Uterus (tissue), 4 donors: ENCODE data around the gene CELF4. TPM values are rescaled to one million over a fixed set of nuclear protein-coding genes. Genes with fewer than 3 reads are reported as not detected.

Experiments used
- DNase-seq, 2 donors: peaks; one replicate each; pipeline ENCODE4 v3.0.0-alpha.2; 2019 to 2020
- H3K27ac ChIP-seq, 2 donors: fragments of 200-600 bp; sonication (generic); 1 replicate in 1 of 2; 2 replicates in 1 of 2; pipeline ENCODE4 v1.5.1; 2016 to 2018
- H3K27me3 ChIP-seq, 2 donors: fragments of 200-600 bp; sonication (generic); one replicate each; pipeline ENCODE4 v1.5.1; 2018 to 2019; ENCODE audit warnings: control low read depth in 1 of 2
- H3K36me3 ChIP-seq, 2 donors: fragments of 200-600 bp; sonication (generic); one replicate each; pipeline ENCODE4 v1.5.1; 2019; ENCODE audit warnings: control low read depth in 1 of 2
- H3K4me1 ChIP-seq, 2 donors: fragments of 200-600 bp; sonication (generic); one replicate each; pipeline ENCODE4 v1.5.1; 2018 to 2019; ENCODE audit warnings: control low read depth in 1 of 2
- H3K4me3 ChIP-seq, 2 donors: fragments of 200-600 bp; sonication (generic); 1 replicate in 1 of 2; 2 replicates in 1 of 2; pipeline ENCODE4 v1.5.1; 2018 to 2019; ENCODE audit warnings: mild to moderate bottlenecking in 1 of 2
- H3K9me3 ChIP-seq, 2 donors: fragments of 200-600 bp; sonication (generic); one replicate each; pipeline ENCODE4 v1.5.1; 2019; ENCODE audit warnings: control low read depth in 1 of 2
- POLR2A ChIP-seq, 2 donors: fragments of 450-650 bp; IDR thresholded peaks; one replicate each; pipeline ENCODE4 v1.6.1; 2016; ENCODE audit warnings: antibody characterized with exemption in 2 of 2, mild to moderate bottlenecking in 1 of 2, moderate library complexity in 1 of 2
- intact Hi-C: fragments of 100-400 bp; cut with DNase I; formaldehyde crosslinking; loops from one replicate; pipeline ENCODE4 v1.15.1; 2023; ENCODE audit warnings: low total_unique reads
- total RNA-seq, 4 donors: library from RNA; depleted of rRNA in 3 of 4; stranded (reverse); fragments of >200 nt in 3 of 4; gene quantifications; one replicate each; pipeline versions ENCODE4 v1.1.0 to v1.2.4, GENCODE V29; 2014 to 2023
- TF ChIP-seq, protein P1 (sequence below), 4 experiments: fragments of 200-600 bp in 2 of 4; fragments of 450-650 bp in 2 of 4; sonication (generic) in 2 of 4; IDR thresholded peaks; one replicate each; pipeline ENCODE4 v1.5.1; 2016 to 2019; ENCODE audit warnings: antibody characterized with exemption in 4 of 4, mild to moderate bottlenecking in 2 of 4, moderate library complexity in 1 of 4
- donor health status: DM: yes; HTN: yes; CAD: no.

The CELF4 gene
- total RNA-seq, 4 donors from 2014 or later: 0.18 to 1.7 TPM; not detected in 2

DNA sequence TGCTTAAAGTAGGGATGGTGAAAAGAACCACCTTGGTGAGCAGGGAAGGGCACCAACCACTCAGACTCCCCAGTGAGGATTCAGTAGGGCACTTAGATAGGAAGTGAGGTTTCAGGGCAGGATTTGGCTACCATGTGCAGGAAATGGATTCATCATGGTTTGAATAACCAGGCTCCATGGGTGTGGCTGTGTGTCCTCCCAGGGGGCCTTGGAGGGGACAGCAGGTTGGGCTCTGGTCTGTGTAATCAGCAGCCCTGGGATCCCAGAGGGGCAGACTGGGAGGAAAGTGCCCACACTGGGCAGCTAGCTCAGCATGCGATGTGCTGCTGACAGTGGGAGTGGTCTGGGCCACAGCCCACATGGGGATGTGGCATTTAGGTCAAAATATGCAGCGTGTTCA is 224.6 kb downstream of the CELF4 start:
- no peaks in the 10 kb centered on the region for H3K4me1 ChIP-seq
- no peaks in the 10 kb centered on the region for H3K9me3 ChIP-seq
- no peak for DNase-seq
- H3K27ac ChIP-seq: no peak overlapping the region
- no peaks in the 10 kb centered on the region for H3K36me3 ChIP-seq
- no peak overlapping the region for H3K4me3 ChIP-seq
- intact Hi-C loops: no loop called here
- TF ChIP-seq, protein P1, sequence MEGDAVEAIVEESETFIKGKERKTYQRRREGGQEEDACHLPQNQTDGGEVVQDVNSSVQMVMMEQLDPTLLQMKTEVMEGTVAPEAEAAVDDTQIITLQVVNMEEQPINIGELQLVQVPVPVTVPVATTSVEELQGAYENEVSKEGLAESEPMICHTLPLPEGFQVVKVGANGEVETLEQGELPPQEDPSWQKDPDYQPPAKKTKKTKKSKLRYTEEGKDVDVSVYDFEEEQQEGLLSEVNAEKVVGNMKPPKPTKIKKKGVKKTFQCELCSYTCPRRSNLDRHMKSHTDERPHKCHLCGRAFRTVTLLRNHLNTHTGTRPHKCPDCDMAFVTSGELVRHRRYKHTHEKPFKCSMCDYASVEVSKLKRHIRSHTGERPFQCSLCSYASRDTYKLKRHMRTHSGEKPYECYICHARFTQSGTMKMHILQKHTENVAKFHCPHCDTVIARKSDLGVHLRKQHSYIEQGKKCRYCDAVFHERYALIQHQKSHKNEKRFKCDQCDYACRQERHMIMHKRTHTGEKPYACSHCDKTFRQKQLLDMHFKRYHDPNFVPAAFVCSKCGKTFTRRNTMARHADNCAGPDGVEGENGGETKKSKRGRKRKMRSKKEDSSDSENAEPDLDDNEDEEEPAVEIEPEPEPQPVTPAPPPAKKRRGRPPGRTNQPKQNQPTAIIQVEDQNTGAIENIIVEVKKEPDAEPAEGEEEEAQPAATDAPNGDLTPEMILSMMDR (IDR thresholded peaks at IDR 0.05): no peak
- no peak for TF ChIP-seq POLR2A (IDR thresholded peaks at IDR 0.05)
- no peaks in the 10 kb centered on the region for H3K27me3 ChIP-seq

DNA sequence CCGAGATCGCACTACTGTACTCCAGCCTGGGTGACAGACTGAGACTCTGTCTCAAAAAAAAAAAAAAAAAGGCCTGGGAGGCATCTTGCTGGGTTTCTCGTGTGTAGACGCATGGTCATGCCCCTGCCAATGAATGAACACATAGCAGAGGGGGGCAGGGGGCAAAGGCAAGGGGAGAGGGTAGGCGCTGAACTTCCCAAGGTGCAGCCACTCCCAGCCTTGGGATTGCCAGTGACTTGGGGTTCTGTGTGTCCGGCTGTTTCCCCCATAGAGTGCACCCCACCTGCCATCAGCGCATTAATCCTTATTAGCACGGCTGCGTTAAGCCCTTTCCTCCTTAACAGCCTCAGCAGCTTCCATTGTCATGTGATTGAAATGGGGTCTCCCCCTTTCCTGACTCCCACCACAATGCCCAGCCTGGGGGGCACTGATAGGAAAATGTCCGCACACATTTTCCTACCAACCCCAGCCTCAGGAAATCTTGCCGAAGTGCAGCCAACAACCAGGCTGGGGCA is 225.8 kb downstream of the CELF4 start:
- H3K27ac ChIP-seq: no peak overlapping the region
- intact Hi-C loops: no loop called here

DNA sequence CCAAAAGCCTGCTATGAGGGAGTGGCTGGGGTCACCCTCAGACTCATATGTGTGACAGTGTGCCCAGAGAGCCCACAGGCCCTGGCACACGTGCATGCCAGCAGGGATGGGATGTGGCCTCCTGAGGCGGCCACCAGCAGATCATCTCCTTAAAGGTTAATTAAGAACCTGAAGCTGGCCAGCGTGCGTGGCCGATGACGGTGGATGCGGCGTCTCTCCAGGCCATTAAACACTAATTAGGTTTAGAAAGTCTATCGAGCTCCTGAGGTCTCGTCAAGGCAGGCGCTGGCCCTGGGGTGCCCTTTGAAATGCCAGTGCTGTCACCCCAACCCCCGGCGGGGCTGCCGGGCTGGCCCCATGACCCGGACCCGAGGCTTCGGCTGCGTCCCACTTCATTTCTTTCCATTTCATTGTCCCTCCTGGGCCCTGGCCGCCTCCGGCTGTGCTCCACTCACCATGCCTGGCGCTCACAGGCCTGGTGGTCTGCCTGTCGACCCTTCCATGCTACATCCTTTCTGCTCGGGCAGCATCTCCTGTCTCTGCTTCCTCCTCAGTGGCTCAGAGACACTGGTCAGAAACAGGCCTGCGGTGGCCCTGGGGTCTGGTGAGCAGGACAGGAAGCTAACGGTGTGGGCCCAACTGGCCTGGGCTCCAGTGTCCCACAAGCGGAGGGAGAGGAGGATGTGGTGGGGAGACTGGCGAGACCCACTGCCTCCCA is 228.9 kb downstream of the CELF4 start:
- H3K4me1 ChIP-seq: no peaks in the 10 kb centered on the region
- intact Hi-C loops: no loop called here
- no peak for TF ChIP-seq POLR2A (IDR thresholded peaks at IDR 0.05)
- TF ChIP-seq, protein P1 (IDR thresholded peaks at IDR 0.05): no peak
- no peaks in the 10 kb centered on the region for H3K9me3 ChIP-seq
- H3K27ac ChIP-seq: no peak overlapping the region
- H3K36me3 ChIP-seq: no peaks in the 10 kb centered on the region
- H3K27me3 ChIP-seq: no peaks in the 10 kb centered on the region
- no peak overlapping the region for H3K4me3 ChIP-seq
- DNase-seq: no peak

More for the DNA sequence above, 225.8 kb downstream of the CELF4 start:
- no peak overlapping the region for H3K4me3 ChIP-seq
- TF ChIP-seq POLR2A (IDR thresholded peaks at IDR 0.05): no peak
- TF ChIP-seq, protein P1 (IDR thresholded peaks at IDR 0.05): no peak
- no peak for DNase-seq
- no peaks in the 10 kb centered on the region for H3K27me3 ChIP-seq
- H3K4me1 ChIP-seq: no peaks in the 10 kb centered on the region
- no peaks in the 10 kb centered on the region for H3K9me3 ChIP-seq
- no peaks in the 10 kb centered on the region for H3K36me3 ChIP-seq

DNA sequence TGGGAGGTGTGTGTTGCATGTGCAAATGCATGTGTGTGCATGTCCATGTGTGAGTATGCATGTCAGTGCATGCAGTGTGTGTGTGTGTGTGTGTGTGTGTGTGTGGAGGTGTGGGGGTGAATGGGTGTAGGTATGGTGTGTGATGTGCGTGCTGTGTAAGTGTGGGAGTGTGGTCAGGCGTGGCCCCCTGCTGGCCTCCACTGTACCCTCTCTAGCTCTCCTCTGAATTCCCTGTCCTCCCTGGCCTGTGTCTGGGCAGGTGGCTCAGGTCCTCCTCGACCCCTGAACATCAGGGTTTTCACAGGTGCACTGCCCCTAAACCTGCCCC is 230.2 kb downstream of the CELF4 start:
- no peak for DNase-seq
- H3K4me1 ChIP-seq: no peaks in the 10 kb centered on the region

More for the DNA sequence above, 230.2 kb downstream of the CELF4 start:
- Histone ChIP-seq H3K27me3 (no peaks in the 10 kb centered on the region), H3K4me3 (no peak overlapping the region), H3K9me3 (no peaks in the 10 kb centered on the region), H3K36me3 (no peaks in the 10 kb centered on the region), H3K27ac (no peak overlapping the region)
- no peak for TF ChIP-seq POLR2A (IDR thresholded peaks at IDR 0.05)
- TF ChIP-seq, protein P1 (IDR thresholded peaks at IDR 0.05): peak in 1 of 4 experiments; percentile 13
- intact Hi-C loops: no loop called here
